Endodermal cell (in vitro differentiated cells): ENCODE results near the gene TSGA10. TPM values are rescaled to one million over a fixed set of nuclear protein-coding genes. Genes with fewer than 3 reads are reported as not detected.
A peak's percentile ranks its signal among the peaks of the same experiment; 100 is the strongest.

Experiments
- DNase-seq: peaks from one replicate; pipeline ENCODE4 v3.0.0-alpha.2; 2017
- H3K27ac ChIP-seq: 2 replicates; pipeline ENCODE4 v1.5.1; 2013; ENCODE audit warnings: mild to moderate bottlenecking, low read depth, low read length, moderate library complexity
- H3K27me3 ChIP-seq: 2 replicates; pipeline ENCODE4 v1.6.1; 2013; ENCODE audit warnings: mild to moderate bottlenecking, low read length, moderate library complexity; ENCODE audit not compliant: insufficient read depth, control insufficient read depth, poor library complexity, severe bottlenecking
- H3K36me3 ChIP-seq: 2 replicates; pipeline ENCODE4 v1.7.0; 2013; ENCODE audit warnings: mild to moderate bottlenecking, low read length, moderate library complexity; ENCODE audit not compliant: control insufficient read depth, insufficient read depth
- H3K4me1 ChIP-seq: one replicate; pipeline ENCODE4 v1.7.0; 2013; ENCODE audit warnings: low read length; ENCODE audit not compliant: control insufficient read depth, insufficient read depth
- H3K4me3 ChIP-seq: 2 replicates; pipeline ENCODE4 v1.5.1; 2013; ENCODE audit warnings: mild to moderate bottlenecking, low read length, moderate library complexity
- H3K9ac ChIP-seq: 2 replicates; pipeline ENCODE4 v1.6.1; 2013; ENCODE audit warnings: mild to moderate bottlenecking, low read length, moderate library complexity; ENCODE audit not compliant: poor library complexity, severe bottlenecking; ENCODE audit errors: extremely low read depth
- H3K9me3 ChIP-seq: 2 replicates; pipeline ENCODE4 v1.6.1; 2013; ENCODE audit warnings: mild to moderate bottlenecking, low read length, moderate library complexity; ENCODE audit not compliant: control insufficient read depth
- H3K27ac Mint-ChIP-seq: 2 replicates; pipeline ENCODE4 v1.8.0; 2020; ENCODE audit warnings: mixed read lengths
- H3K27me3 Mint-ChIP-seq: 2 replicates; pipeline ENCODE4 v1.8.0; 2021; ENCODE audit warnings: mild to moderate bottlenecking, mixed read lengths; ENCODE audit not compliant: insufficient read depth
- H3K36me3 Mint-ChIP-seq: 2 replicates; pipeline ENCODE4 v1.8.0; 2020; ENCODE audit warnings: low read depth, mixed read lengths
- H3K4me1 Mint-ChIP-seq: 2 replicates; pipeline ENCODE4 v1.8.0; 2020; ENCODE audit warnings: mixed read lengths
- H3K4me3 Mint-ChIP-seq: 2 replicates; pipeline ENCODE4 v1.8.0; 2020; ENCODE audit warnings: mild to moderate bottlenecking, moderate library complexity, mixed read lengths
- H3K9me3 Mint-ChIP-seq: 2 replicates; pipeline ENCODE4 v1.8.0; 2020; ENCODE audit warnings: mild to moderate bottlenecking, mixed read lengths
- CTCF ChIP-seq: fragments of 200-600 bp; sonication (generic); conservative IDR thresholded peaks from 2 replicates; pipeline ENCODE4 v1.5.0; 2021; ENCODE audit warnings: antibody characterized with exemption, mild to moderate bottlenecking
- WGBS, 2 experiments: methylation state at CpG; one replicate each; pipeline versions ENCODE4 v1.1.5 to v1.1.7; 2013; ENCODE audit warnings: missing lambda C conversion rate in 2 of 2, mixed read lengths in 1 of 2; ENCODE audit not compliant: insufficient coverage in 1 of 2, insufficient read length in 1 of 2; 5-methylcytosine and 5-hydroxymethylcytosine counted together
- total RNA-seq, 2 donors: library from RNA; stranded (reverse); fragmentation: NEBNext Ultra II Directional in 1 of 2; extraction: Animal tissue kit (Norgen Biotek cat#: 25700) in 1 of 2; gene quantifications; 2 replicates in 1 of 2; 3 replicates in 1 of 2; pipeline ENCODE4 v1.2.1, GENCODE V29; 2021

TSGA10 gene
- total RNA-seq, 2 donors from 2014 or later, result 7.8 to 12.4 TPM

DNA sequence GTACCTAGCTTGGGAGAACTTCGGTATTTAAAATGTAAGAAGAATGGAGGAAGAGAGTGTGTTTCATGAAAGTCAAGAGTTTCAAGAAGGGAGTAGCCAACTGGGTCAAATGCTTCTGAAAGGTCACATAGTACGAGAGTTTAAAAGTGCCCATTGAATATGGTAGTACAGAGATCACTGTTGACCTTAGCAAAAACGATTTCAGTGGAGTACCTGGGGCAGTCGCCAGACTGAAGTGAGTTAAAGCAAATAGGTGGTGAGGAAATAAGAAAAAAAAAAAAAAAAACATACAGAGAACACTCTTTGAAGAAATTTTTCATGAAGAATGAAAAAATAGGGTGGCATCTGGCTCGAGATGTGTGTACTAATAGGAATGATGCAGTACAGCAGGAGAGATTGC is 11.5 kb upstream of the TSGA10 start:
- H3K4me1 ChIP-seq, result peaks cover 4% of the 10 kb centered on the region
- H3K36me3 ChIP-seq, result peaks cover 61% of the 10 kb centered on the region
- no peak for TF ChIP-seq CTCF
- Mint-ChIP-seq H3K27ac (no peak overlapping the region), H3K36me3 (peaks cover 43% of the 10 kb centered on the region), H3K27me3 (no peaks in the 10 kb centered on the region), H3K4me3 (no peak overlapping the region), H3K4me1 (no peaks in the 10 kb centered on the region), H3K9me3 (no peaks in the 10 kb centered on the region)
- no peak overlapping the region for H3K9ac ChIP-seq
- no peaks in the 10 kb centered on the region for H3K27me3 ChIP-seq
- WGBS, 2 experiments, result 90 to 92% methylated on average over 4 to 5 of the region's 5 CpGs
- H3K9me3 ChIP-seq, result no peaks in the 10 kb centered on the region
- H3K4me3 ChIP-seq, result no peak overlapping the region
- no peak overlapping the region for H3K27ac ChIP-seq
- DNase-seq, result no peak

DNA sequence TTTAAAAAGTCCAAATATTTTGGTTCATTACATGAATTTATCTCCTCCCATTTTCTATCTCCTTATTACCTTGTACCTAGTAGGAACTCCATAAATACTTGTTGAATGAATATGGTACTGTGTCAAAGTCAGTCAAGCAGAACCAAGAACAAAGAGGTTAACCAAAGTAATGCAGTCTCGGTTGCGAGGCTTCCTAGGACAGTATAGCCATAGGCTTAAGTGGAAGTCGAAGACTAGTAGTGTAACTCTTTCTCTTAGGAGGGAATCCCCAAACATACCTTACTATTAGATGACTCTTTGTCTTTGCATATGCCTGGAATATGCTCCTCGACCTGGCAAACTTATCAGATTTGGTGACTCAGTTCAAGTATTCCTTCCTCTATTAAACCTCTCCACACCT is 4.9 kb upstream of the TSGA10 start:
- Mint-ChIP-seq H3K27ac (no peak overlapping the region), H3K4me3 (no peak overlapping the region), H3K27me3 (no peaks in the 10 kb centered on the region), H3K4me1 (peaks cover 13% of the 10 kb centered on the region), H3K36me3 (peaks cover 25% of the 10 kb centered on the region), H3K9me3 (no peaks in the 10 kb centered on the region)
- DNase-seq, result no peak
- Histone ChIP-seq H3K27ac (no peak overlapping the region), H3K27me3 (no peaks in the 10 kb centered on the region), H3K9ac (no peak overlapping the region), H3K9me3 (no peaks in the 10 kb centered on the region), H3K4me1 (peaks cover 3% of the 10 kb centered on the region), H3K4me3 (no peak overlapping the region), H3K36me3 (peaks cover 31% of the 10 kb centered on the region)
- no peak for TF ChIP-seq CTCF
- 89 to 92% methylated on average over 3 to 4 of the region's 4 CpGs for WGBS, 2 experiments

DNA sequence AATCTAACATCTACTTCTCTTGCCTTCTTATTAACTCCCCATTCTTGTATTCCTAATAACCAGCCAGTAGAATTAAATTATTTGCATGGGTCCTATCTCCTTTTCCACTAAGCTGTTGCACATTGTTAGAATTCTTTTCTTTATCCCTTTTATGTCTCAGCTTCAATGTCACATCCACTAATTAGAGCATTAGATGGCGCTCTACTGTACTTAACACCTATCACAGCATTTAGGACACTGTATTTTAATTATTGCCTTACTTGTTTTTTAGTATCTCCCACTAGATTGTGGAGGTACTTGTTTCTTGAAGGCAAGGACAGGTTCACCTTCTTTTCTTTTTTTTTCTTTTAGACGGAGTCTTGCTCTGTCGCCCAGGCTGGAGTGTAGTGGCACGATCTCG is 3.9 kb upstream of the TSGA10 start:
- Histone ChIP-seq H3K27ac (no peak overlapping the region), H3K4me1 (peaks cover 7% of the 10 kb centered on the region), H3K4me3 (no peak overlapping the region), H3K9me3 (no peaks in the 10 kb centered on the region), H3K9ac (no peak overlapping the region), H3K27me3 (no peaks in the 10 kb centered on the region), H3K36me3 (peaks cover 27% of the 10 kb centered on the region)
- H3K27me3 Mint-ChIP-seq, result no peaks in the 10 kb centered on the region
- no peak overlapping the region for H3K27ac Mint-ChIP-seq
- H3K4me3 Mint-ChIP-seq, result no peak overlapping the region
- H3K36me3 Mint-ChIP-seq, result peaks cover 23% of the 10 kb centered on the region
- TF ChIP-seq CTCF, result peak; percentile 26
- H3K9me3 Mint-ChIP-seq, result no peaks in the 10 kb centered on the region
- no peak for DNase-seq
- peaks cover 13% of the 10 kb centered on the region for H3K4me1 Mint-ChIP-seq
- WGBS, 2 experiments, result 94% methylated on average over 5 of the region's 5 CpGs; no CpG with 5 or more reads in 1 of the 2 experiments
